Transverse colon (tissue), 4 donors: ENCODE data around the gene DYNLT5. TPM values are rescaled to one million over a fixed set of nuclear protein-coding genes. Genes with fewer than 3 reads are reported as not detected.

Experiments
- DNase-seq: peaks from one replicate; pipeline ENCODE4 v3.0.0-alpha.2; 2019
- H3K27ac ChIP-seq, 4 donors: fragments of 200-600 bp; sonication (generic); 2 replicates each; pipeline ENCODE4 v1.5.1; 2016 to 2018; ENCODE audit warnings: inconsistent platforms in 4 of 4
- H3K27me3 ChIP-seq: fragments of 200-600 bp; sonication (generic); 2 replicates; pipeline ENCODE4 v1.5.1; 2017; ENCODE audit warnings: inconsistent platforms
- H3K36me3 ChIP-seq, 4 donors: fragments of 200-600 bp; sonication (generic); 2 replicates each; pipeline ENCODE4 v1.5.1; 2017 to 2019; ENCODE audit warnings: inconsistent platforms in 4 of 4
- H3K4me1 ChIP-seq, 4 donors: fragments of 200-600 bp; sonication (generic); 2 replicates each; pipeline ENCODE4 v1.5.1; 2017 to 2020; ENCODE audit warnings: inconsistent platforms in 4 of 4
- H3K4me3 ChIP-seq, 4 donors: fragments of 200-600 bp; sonication (generic); 1 replicate in 1 of 4; 2 replicates in 3 of 4; pipeline versions ENCODE4 v1.5.1 to v1.6.1; 2017 to 2019; ENCODE audit warnings: inconsistent platforms in 4 of 4
- H3K9me3 ChIP-seq, 2 donors: fragments of 200-600 bp; sonication (generic); 2 replicates each; pipeline ENCODE4 v1.5.1; 2017 to 2019; ENCODE audit warnings: inconsistent platforms in 2 of 2
- EP300 ChIP-seq: sonication (generic); formaldehyde crosslinking; IDR thresholded peaks from one replicate; pipeline ENCODE4 v1.6.1; 2017; ENCODE audit warnings: antibody characterized with exemption, low read depth
- POLR2A ChIP-seq: fragments of 450-650 bp; IDR thresholded peaks from one replicate; pipeline ENCODE4 v1.6.1; 2016; ENCODE audit warnings: antibody characterized with exemption, mild to moderate bottlenecking, moderate library complexity
- POLR2AphosphoS5 ChIP-seq, 3 donors: sonication (generic); formaldehyde crosslinking; IDR thresholded peaks; one replicate each; pipeline ENCODE4 v1.6.1; 2016; ENCODE audit warnings: antibody characterized with exemption in 3 of 3
- WGBS, 2 donors: methylation state at CpG; one replicate each; pipeline ENCODE4 v1.1.5; 2018; ENCODE audit warnings: low coverage in 1 of 2; 5-methylcytosine and 5-hydroxymethylcytosine counted together
- in situ Hi-C, 4 donors: fragments of 200-750 bp; cut with MboI; loops; one replicate each; pipeline versions ENCODE4 v1.15.0 to v1.15.1; 2017; ENCODE audit warnings: low sequenced_read_pairs in 3 of 4, low pct_ligation_motif_present in 1 of 4, low pct_unique_long_range_greater_than_20kb in 1 of 4
- intact Hi-C: fragments of 100-400 bp; cut with DNase I; formaldehyde crosslinking; loops from one replicate; pipeline ENCODE4 v1.15.1; 2023; ENCODE audit warnings: low total_unique reads
- total RNA-seq, 4 donors: library from RNA; depleted of rRNA; stranded (reverse); fragments of >200 nt; gene quantifications; one replicate each; pipeline ENCODE4 v1.1.0, GENCODE V29; 2016
- TF ChIP-seq, protein P1 (sequence below), 5 experiments: fragments of 200-600 bp in 3 of 5; fragments of 450-650 bp in 2 of 5; sonication (generic) in 3 of 5; IDR thresholded peaks; 1 replicate in 2 of 5; 2 replicates in 3 of 5; pipeline ENCODE4 v1.5.1; 2016 to 2017; ENCODE audit warnings: antibody characterized with exemption in 5 of 5, inconsistent platforms in 3 of 5, mild to moderate bottlenecking in 2 of 5, moderate library complexity in 1 of 5

Gene DYNLT5
- total RNA-seq, 4 donors from 2014 or later = 0.48 to 0.96 TPM; not detected in 2

DNA sequence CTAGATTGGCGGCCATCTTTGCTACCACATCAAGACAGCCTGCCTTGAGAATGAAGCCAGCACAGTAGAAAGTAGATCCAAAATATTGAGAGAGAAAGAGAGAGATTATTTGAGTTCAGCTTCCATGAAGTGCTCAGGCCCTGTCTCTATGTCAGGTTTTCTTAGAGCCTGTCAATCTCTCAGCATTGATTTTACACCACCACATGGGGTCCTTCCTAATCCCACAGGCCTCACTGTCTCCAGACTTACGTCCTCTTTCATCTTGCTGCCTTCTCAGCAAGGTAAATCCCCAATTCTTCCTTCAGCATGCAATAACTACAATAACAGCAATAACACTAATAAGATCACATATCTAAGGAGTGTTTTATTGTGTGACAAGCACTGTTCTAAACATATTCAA, 21.0 kb downstream of the DYNLT5 start:
- no peak for TF ChIP-seq POLR2A
- no peak for TF ChIP-seq POLR2AphosphoS5 (IDR thresholded peaks at IDR 0.05)
- TF ChIP-seq, protein P1, sequence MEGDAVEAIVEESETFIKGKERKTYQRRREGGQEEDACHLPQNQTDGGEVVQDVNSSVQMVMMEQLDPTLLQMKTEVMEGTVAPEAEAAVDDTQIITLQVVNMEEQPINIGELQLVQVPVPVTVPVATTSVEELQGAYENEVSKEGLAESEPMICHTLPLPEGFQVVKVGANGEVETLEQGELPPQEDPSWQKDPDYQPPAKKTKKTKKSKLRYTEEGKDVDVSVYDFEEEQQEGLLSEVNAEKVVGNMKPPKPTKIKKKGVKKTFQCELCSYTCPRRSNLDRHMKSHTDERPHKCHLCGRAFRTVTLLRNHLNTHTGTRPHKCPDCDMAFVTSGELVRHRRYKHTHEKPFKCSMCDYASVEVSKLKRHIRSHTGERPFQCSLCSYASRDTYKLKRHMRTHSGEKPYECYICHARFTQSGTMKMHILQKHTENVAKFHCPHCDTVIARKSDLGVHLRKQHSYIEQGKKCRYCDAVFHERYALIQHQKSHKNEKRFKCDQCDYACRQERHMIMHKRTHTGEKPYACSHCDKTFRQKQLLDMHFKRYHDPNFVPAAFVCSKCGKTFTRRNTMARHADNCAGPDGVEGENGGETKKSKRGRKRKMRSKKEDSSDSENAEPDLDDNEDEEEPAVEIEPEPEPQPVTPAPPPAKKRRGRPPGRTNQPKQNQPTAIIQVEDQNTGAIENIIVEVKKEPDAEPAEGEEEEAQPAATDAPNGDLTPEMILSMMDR (IDR thresholded peaks at IDR 0.05) = no peak
- TF ChIP-seq EP300 = no peak
- in situ Hi-C loops (loop anchor here (10.0 to 25.0 kb wide), 4 partner anchors 214 to 714 kb away; partner anchors contain the start of gene C1orf141 (in 1 of the 4)), intact Hi-C loops (no loop called here)
- no peaks in the 10 kb centered on the region for H3K4me1 ChIP-seq
- no peak overlapping the region for H3K27ac ChIP-seq
- no peaks in the 10 kb centered on the region for H3K27me3 ChIP-seq
- no peak overlapping the region for H3K4me3 ChIP-seq
- no peaks in the 10 kb centered on the region for H3K9me3 ChIP-seq
- H3K36me3 ChIP-seq = no peaks in the 10 kb centered on the region
- no peak for DNase-seq
- 87 to 88% methylated on average over 2 of the region's 2 CpGs for WGBS, 2 donors

DNA sequence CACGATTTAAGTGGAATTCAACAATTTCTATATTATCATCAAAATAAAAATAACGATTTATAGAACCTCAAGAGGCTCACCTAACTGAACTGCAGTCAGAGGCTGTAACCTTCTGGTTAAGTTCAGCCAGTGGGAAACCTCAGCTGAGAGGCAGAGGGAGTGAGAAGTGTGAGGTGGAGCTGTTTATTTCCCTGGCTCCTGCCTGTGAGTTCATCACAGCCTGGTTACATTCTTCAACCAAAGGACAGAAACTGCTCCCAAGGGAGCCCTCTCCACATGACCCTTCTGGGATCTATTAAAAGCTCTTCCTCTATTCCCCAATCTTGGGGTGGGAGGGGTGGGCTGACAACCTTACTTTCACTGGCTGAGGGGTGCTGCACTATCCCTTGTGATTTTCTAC, 22.2 kb downstream of the DYNLT5 start:
- Histone ChIP-seq H3K27me3 (no peaks in the 10 kb centered on the region), H3K4me1 (no peaks in the 10 kb centered on the region), H3K27ac (no peak overlapping the region), H3K9me3 (no peaks in the 10 kb centered on the region), H3K4me3 (no peak overlapping the region), H3K36me3 (no peaks in the 10 kb centered on the region)
- WGBS, 2 donors = 77 to 87% methylated on average over 2 of the region's 2 CpGs
- no peak for TF ChIP-seq EP300
- TF ChIP-seq POLR2AphosphoS5 (IDR thresholded peaks at IDR 0.05) = no peak
- no peak for TF ChIP-seq POLR2A
- TF ChIP-seq, protein P1 (IDR thresholded peaks at IDR 0.05) = no peak
- no peak for DNase-seq
- in situ Hi-C loops (loop anchor here (10.0 to 25.0 kb wide), 4 partner anchors 213 to 713 kb away; partner anchors contain the start of gene C1orf141 (in 1 of the 4)), intact Hi-C loops (no loop called here)

GRCh38 chr1:66775646-66776045, 23.4 kb downstream of the DYNLT5 start:
- in situ Hi-C loops = loop anchor here in 1 of 4 donors (10.0 kb wide), 1 partner anchor 369 kb away; no protein-coding TSS in a partner anchor
- 95 to 96% methylated on average over 3 of the region's 3 CpGs for WGBS, 2 donors
- TF ChIP-seq, protein P1 (IDR thresholded peaks at IDR 0.05) = no peak
- H3K36me3 ChIP-seq = no peaks in the 10 kb centered on the region
- no peaks in the 10 kb centered on the region for H3K27me3 ChIP-seq
- no peak overlapping the region for H3K27ac ChIP-seq
- H3K4me3 ChIP-seq = no peak overlapping the region
- H3K9me3 ChIP-seq = no peaks in the 10 kb centered on the region
- no peaks in the 10 kb centered on the region for H3K4me1 ChIP-seq
- no peak for DNase-seq
- intact Hi-C loops = no loop called here

GRCh38 chr1:66777831-66778230, 25.6 kb downstream of the DYNLT5 start:
- Histone ChIP-seq H3K27ac (no peak overlapping the region), H3K9me3 (no peaks in the 10 kb centered on the region), H3K27me3 (no peaks in the 10 kb centered on the region), H3K36me3 (no peaks in the 10 kb centered on the region), H3K4me3 (no peak overlapping the region), H3K4me1 (no peaks in the 10 kb centered on the region)
- WGBS, 2 donors = 63 to 84% methylated on average over 2 to 3 of the region's 3 CpGs
- DNase-seq = no peak
- in situ Hi-C loops (loop anchor here in 1 of 4 donors (10.0 kb wide), 1 partner anchor 367 kb away; no protein-coding TSS in a partner anchor), intact Hi-C loops (no loop called here)
- TF ChIP-seq EP300 = no peak
- TF ChIP-seq POLR2AphosphoS5 (IDR thresholded peaks at IDR 0.05) = no peak
- TF ChIP-seq, protein P1 (IDR thresholded peaks at IDR 0.05) = no peak
- TF ChIP-seq POLR2A = no peak
